Endothelial cell of umbilical vein (primary cell): ENCODE results near the gene CALD1. TPM values are rescaled to one million over a fixed set of nuclear protein-coding genes. Genes with fewer than 3 reads are reported as not detected.

Source experiments
- BruUV-seq: library from RNA; stranded (reverse); fragments of 400-500 nt; replicated peaks from 2 replicates; lab custom pipeline; 2021; lab: Mats Ljungman, UMichigan
- CTCF ChIA-PET: fragments of 300-600, 350-600 bp; sonication (Branson Sonifier 250); formaldehyde crosslinking; loops from one replicate; lab custom pipeline; 2021; ENCODE audit warnings: antibody characterized with exemption, inconsistent platforms; lab: Charles Lee
- POLR2A ChIA-PET: fragments of 300-600, 350-600 bp; sonication (Branson Sonifier 250); formaldehyde crosslinking; loops from one replicate; lab custom pipeline; 2021; ENCODE audit warnings: antibody characterized with exemption, inconsistent platforms; lab: Charles Lee
- DNase-seq: peaks from one replicate; pipeline ENCODE4 v3.0.0-alpha.2; 2011; ENCODE audit warnings: low read depth, low spot score
- FAIRE-seq: peaks from 2 replicates; lab custom pipeline; 2011; peaks lifted over from hg19 to GRCh38; lab: Jason Lieb, UNC
- H2AFZ ChIP-seq: 2 replicates; pipeline ENCODE4 v1.6.0; 2012; ENCODE audit warnings: low read depth, low read length, control low read depth, inconsistent platforms
- H3K27ac ChIP-seq: 2 replicates; pipeline ENCODE4 v1.5.1; 2011; ENCODE audit warnings: low read depth, mild to moderate bottlenecking, control low read depth, low read length, moderate library complexity; ENCODE audit not compliant: insufficient read depth
- H3K27me3 ChIP-seq, 2 experiments: 2 replicates each; pipeline versions ENCODE4 v1.6.0 to v1.6.1; 2011; ENCODE audit warnings: low read length in 2 of 2, mixed read lengths in 1 of 2; ENCODE audit not compliant: control insufficient read depth in 2 of 2, insufficient read depth in 2 of 2
- H3K36me3 ChIP-seq, 2 experiments: 2 replicates in 1 of 2; 3 replicates in 1 of 2; pipeline ENCODE4 v1.5.1; 2011; ENCODE audit warnings: low read length in 2 of 2, mild to moderate bottlenecking in 1 of 2, moderate library complexity in 1 of 2; ENCODE audit not compliant: control insufficient read depth in 2 of 2, insufficient read depth in 2 of 2; ENCODE audit errors: extremely low read depth in 1 of 2
- H3K4me1 ChIP-seq: 3 replicates; pipeline ENCODE4 v1.5.1; 2011; ENCODE audit warnings: mild to moderate bottlenecking, low read length; ENCODE audit not compliant: control insufficient read depth, insufficient read depth; ENCODE audit errors: extremely low read depth
- H3K4me2 ChIP-seq: 2 replicates; pipeline ENCODE4 v1.6.1; 2011; ENCODE audit warnings: low read length, control low read depth, mixed read lengths; ENCODE audit not compliant: insufficient read depth
- H3K4me3 ChIP-seq, 3 experiments: fragments of 200-600 bp in 1 of 3; sonication (generic), shearing (Covaris generic) in 1 of 3; replicated peaks in 1 of 3; 2 replicates each; pipeline ENCODE4 v1.5.1; 2011 to 2016; ENCODE audit warnings: control low read depth in 3 of 3, low read length in 3 of 3, mild to moderate bottlenecking in 2 of 3, inconsistent platforms in 1 of 3, low read depth in 1 of 3, moderate library complexity in 1 of 3; ENCODE audit not compliant: insufficient read depth in 1 of 3
- H3K79me2 ChIP-seq: 2 replicates; pipeline ENCODE4 v1.6.0; 2012; ENCODE audit warnings: low read length, inconsistent platforms; ENCODE audit not compliant: control insufficient read depth, insufficient read depth
- H3K9ac ChIP-seq: replicated peaks from 2 replicates; pipeline ENCODE3; 2011; ENCODE audit warnings: low read length, control low read depth; ENCODE audit not compliant: insufficient read depth; ENCODE audit errors: extremely low read depth
- H3K9me1 ChIP-seq: replicated peaks from 3 replicates; pipeline ENCODE4 v1.6.0; 2011; ENCODE audit warnings: mild to moderate bottlenecking, low read length; ENCODE audit not compliant: control insufficient read depth, insufficient read depth; ENCODE audit errors: extremely low read depth
- H3K9me3 ChIP-seq: replicated peaks from 2 replicates; pipeline ENCODE4 v1.5.1; 2012; ENCODE audit warnings: low read length, inconsistent platforms; ENCODE audit not compliant: control insufficient read depth, insufficient read depth
- H4K20me1 ChIP-seq: replicated peaks from 2 replicates; pipeline ENCODE3; 2011; ENCODE audit warnings: mild to moderate bottlenecking, low read length; ENCODE audit not compliant: control insufficient read depth, insufficient read depth; ENCODE audit errors: extremely low read depth
- EZH2 ChIP-seq: IDR thresholded peaks from 2 replicates; pipeline ENCODE4 v1.6.1; 2012; ENCODE audit warnings: borderline replicate concordance, low read depth, mild to moderate bottlenecking, moderate library complexity, low read length, inconsistent platforms; ENCODE audit not compliant: severe bottlenecking
- FOS ChIP-seq: IDR thresholded peaks from 2 replicates; pipeline ENCODE4 v1.6.1; 2011; ENCODE audit warnings: mild to moderate bottlenecking, low read length, moderate library complexity, borderline replicate concordance; ENCODE audit not compliant: insufficient read depth
- GATA2 ChIP-seq: IDR thresholded peaks from 2 replicates; pipeline ENCODE4 v1.7.0; 2011; ENCODE audit warnings: low read depth, mild to moderate bottlenecking, moderate library complexity, mixed read lengths, low read length; ENCODE audit not compliant: insufficient read length, insufficient read depth
- JUN ChIP-seq: IDR thresholded peaks from 2 replicates; pipeline ENCODE4 v1.6.1; 2011; ENCODE audit warnings: borderline replicate concordance, low read depth; ENCODE audit not compliant: insufficient read length, insufficient read depth
- MYC ChIP-seq: IDR thresholded peaks from one replicate; pipeline ENCODE4 v1.6.1; 2011; ENCODE audit warnings: mild to moderate bottlenecking, low read depth, low read length
- POLR2A ChIP-seq: IDR thresholded peaks from 2 replicates; pipeline ENCODE4 v1.6.1; 2012; ENCODE audit warnings: low read depth, mild to moderate bottlenecking, control low read depth, low read length
- POLR2AphosphoS5 ChIP-seq: IDR thresholded peaks from 2 replicates; pipeline ENCODE4 v1.6.1; 2012; ENCODE audit warnings: low read depth, mild to moderate bottlenecking, control low read depth, low read length, moderate library complexity; ENCODE audit not compliant: insufficient read depth
- dilution Hi-C: fragments of 300-500 bp; cut with MboI; formaldehyde crosslinking; loops from one replicate; pipeline ENCODE4 v1.15.0; 2019; ENCODE audit warnings: low sequenced_read_pairs; ENCODE audit not compliant: extremely low pct_ligation_motif_present
- intact Hi-C: fragments of 100-400 bp; cut with micrococcal nuclease; formaldehyde crosslinking; loops from one replicate; pipeline ENCODE4 v1.10.0; 2022
- polyA plus RNA-seq, 4 experiments: library from polyadenylated mRNA; depleted of rRNA in 3 of 4; stranded (reverse) in 3 of 4; unstranded in 1 of 4; fragments of >200 nt; gene quantifications; 2 replicates each; pipeline versions ENCODE4 v1.2.1 to v1.2.3, GENCODE V29; 2011 to 2012; ENCODE audit warnings: missing spikeins in 1 of 4
- total RNA-seq: library from RNA; stranded (reverse); gene quantifications from 2 replicates; pipeline ENCODE4 v1.2.3, GENCODE V29; 2021
- TF ChIP-seq, protein P1 (sequence below), 2 donors: IDR thresholded peaks; 1 replicate in 1 of 2; 2 replicates in 1 of 2; pipeline ENCODE4 v1.5.1; 2011; ENCODE audit warnings: low read length in 2 of 2, mild to moderate bottlenecking in 2 of 2, moderate library complexity in 2 of 2, control low read depth in 1 of 2, inconsistent platforms in 1 of 2, low read depth in 1 of 2; ENCODE audit not compliant: insufficient read depth in 1 of 2; ENCODE audit errors: extremely low read depth in 1 of 2
- TF ChIP-seq, protein P2 (sequence below): IDR thresholded peaks from 2 replicates; pipeline ENCODE4 v1.6.1; 2011; ENCODE audit not compliant: insufficient read depth, insufficient read length

CALD1 gene
- total and polyA plus RNA-seq, 2 donors (not counting 3 experiments of a cell fraction or from before 2014, with no cell fraction given): 136 to 307 TPM

DNA sequence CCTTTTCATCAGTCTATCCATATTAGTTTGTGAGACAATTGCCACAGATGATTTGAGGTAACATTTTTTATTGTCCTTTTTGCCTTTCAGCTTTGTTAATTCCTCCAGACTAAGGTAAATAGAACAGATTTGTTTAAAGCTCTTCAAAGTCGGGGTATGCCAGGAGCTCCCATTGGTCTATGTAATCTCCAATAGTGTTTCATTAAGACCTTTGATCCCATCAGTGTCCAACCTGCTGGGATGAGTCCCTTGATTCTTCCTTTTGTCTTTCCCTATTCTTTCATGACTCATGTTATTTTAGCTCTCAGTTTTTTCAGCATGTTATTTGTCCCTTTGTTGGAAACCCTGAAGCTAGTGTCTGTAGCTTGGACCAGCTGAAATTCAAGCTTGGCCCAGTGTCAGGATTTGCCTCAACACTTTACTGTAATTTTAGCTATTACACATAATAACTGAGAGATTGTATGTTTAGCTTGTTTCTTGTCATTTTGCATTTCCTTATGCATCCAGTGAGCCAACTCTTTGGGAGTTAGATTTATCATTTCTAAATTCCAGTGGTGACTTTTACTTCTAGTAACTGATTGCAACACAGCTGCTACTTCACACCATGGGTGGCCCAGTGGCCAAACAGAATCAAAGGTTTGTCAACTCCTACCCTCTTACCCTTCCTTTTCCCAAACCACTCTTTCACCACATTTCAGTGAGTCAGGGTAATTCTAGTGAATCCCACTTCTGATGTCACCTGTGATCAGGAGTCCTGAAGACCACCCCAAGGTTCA, 222.1 kb downstream of the CALD1 start:
- Histone ChIP-seq H3K4me3 (no peak overlapping the region), H3K79me2 (no peaks in the 10 kb centered on the region), H3K27ac (no peak overlapping the region), H3K36me3 (peaks cover 0 to 2% of the 10 kb centered on the region in 2 experiments), H3K9me1 (no peaks in the 10 kb centered on the region), H3K27me3 (no peaks in the 10 kb centered on the region), H3K9ac (no peak overlapping the region), H3K4me1 (no peaks in the 10 kb centered on the region), H3K9me3 (no peaks in the 10 kb centered on the region), H2AFZ (no peak overlapping the region), H4K20me1 (no peaks in the 10 kb centered on the region), H3K4me2 (no peak overlapping the region)
- no peak for DNase-seq
- ChIA-PET POLR2A (no interaction called here), CTCF (interaction anchor here (1.2 kb wide), 1 partner anchor 8 kb away, joined by 3 read pairs; no protein-coding TSS in a partner anchor)
- no peak for FAIRE-seq
- intact Hi-C loops: no loop called here
- BruUV-seq: no TSS peak
- TF ChIP-seq JUN: no peak
- no peak for TF ChIP-seq MYC
- TF ChIP-seq, protein P1, sequence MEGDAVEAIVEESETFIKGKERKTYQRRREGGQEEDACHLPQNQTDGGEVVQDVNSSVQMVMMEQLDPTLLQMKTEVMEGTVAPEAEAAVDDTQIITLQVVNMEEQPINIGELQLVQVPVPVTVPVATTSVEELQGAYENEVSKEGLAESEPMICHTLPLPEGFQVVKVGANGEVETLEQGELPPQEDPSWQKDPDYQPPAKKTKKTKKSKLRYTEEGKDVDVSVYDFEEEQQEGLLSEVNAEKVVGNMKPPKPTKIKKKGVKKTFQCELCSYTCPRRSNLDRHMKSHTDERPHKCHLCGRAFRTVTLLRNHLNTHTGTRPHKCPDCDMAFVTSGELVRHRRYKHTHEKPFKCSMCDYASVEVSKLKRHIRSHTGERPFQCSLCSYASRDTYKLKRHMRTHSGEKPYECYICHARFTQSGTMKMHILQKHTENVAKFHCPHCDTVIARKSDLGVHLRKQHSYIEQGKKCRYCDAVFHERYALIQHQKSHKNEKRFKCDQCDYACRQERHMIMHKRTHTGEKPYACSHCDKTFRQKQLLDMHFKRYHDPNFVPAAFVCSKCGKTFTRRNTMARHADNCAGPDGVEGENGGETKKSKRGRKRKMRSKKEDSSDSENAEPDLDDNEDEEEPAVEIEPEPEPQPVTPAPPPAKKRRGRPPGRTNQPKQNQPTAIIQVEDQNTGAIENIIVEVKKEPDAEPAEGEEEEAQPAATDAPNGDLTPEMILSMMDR (IDR thresholded peaks at IDR 0.05; ENCODE audit: extremely low read depth in 1 of 2, insufficient read depth in 1 of 2, low read depth in 1 of 2, low read length in 2 of 2): no peak
- TF ChIP-seq POLR2AphosphoS5: no peak
- TF ChIP-seq EZH2: no peak
- no peak for TF ChIP-seq POLR2A
- TF ChIP-seq FOS: no peak
- TF ChIP-seq GATA2: no peak
- TF ChIP-seq, protein P2, sequence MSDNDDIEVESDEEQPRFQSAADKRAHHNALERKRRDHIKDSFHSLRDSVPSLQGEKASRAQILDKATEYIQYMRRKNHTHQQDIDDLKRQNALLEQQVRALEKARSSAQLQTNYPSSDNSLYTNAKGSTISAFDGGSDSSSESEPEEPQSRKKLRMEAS: no peak
- dilution Hi-C loops: no loop called here
